Iris pigment epithelial cell (primary cell): ENCODE results near the gene DHPS.
"Not testable (repeated sequence)": the region's sequence is repeated elsewhere in the genome, so short reads cannot be mapped to it uniquely, and the experiment has no call there.

ENCODE experiments used
- DNase-seq: peaks from one replicate; pipeline ENCODE4 v3.0.0-alpha.2; 2011; ENCODE audit warnings: low read depth

Gene DHPS

GRCh38 chr19:12681074-12681987 is at the start of gene DHPS:
Gene DHPS (minus strand): TSS chr19:12681880. CDS start chr19:12681766, 114 bp downstream.
- peak; percentile 99 for DNase-seq

DNA sequence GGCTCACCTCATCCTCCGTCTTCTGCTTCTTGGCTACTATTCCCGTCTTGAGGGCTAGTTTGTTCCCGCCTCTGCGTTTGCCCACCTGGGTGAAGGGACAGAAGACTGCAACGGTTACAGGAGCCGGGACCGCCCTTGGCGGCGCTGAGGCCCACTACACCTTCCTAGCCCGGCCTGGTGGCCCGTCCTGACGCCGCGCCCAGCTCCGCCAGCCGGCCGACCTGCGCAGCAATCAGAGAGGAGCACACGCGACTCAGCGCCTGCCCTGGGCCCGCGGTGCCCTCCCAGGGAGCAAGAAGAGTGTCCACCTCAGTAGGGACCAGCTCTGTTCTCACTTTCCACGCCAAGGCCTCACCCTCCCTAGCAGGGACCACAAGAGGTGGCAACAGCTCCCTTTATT is 49.7 kb upstream of the DHPS start:
- DNase-seq, result no peak

DNA sequence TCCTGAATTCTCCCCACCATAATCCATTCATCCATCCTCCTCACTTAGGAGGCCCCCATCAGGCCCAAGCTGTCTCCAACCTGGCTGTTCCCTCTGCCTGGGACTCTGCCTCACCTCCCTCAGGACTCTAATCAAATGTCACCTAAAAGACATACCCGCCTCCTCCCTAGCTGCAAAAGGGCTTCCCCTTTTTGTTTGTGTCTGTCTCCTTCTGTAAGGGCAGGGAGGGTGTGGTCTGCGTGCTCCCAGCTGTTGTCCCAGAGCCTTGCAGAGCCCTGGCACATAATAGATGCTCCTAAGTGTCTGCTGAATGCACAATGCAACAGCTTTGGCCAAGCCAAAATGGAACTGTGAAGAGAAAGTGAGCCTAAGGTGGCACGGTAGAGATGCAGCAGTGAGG is 48.4 kb upstream of the DHPS start:
- DNase-seq, result no peak

GRCh38 chr19:12727745-12728433 is 46.2 kb upstream of the DHPS start:
- DNase-seq, result no peak

- DNase-seq, result no peak
Observed at GRCh38 chr19:12726988-12727316, 45.3 kb upstream of the DHPS start.

DNA sequence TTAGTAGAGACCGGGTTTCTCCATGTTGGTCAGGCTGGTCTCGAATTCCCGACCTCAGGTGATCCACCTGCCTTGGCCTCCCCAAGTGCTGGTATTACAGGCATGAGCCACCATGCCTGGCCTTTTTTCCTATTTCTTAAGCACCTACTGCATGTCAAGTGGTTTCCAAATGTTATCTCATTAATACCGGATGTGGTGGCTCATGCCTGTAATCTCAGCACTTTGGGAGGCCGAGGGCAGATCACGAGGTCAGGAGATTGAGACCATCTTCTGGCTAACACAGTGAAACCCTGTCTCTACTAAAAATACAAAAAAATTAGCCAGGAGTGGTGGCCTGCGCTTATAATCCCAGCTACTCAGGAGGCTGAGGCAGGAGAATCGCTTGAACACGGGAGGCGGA is 43.9 kb upstream of the DHPS start:
- DNase-seq, result not testable (repeated sequence)

DNA sequence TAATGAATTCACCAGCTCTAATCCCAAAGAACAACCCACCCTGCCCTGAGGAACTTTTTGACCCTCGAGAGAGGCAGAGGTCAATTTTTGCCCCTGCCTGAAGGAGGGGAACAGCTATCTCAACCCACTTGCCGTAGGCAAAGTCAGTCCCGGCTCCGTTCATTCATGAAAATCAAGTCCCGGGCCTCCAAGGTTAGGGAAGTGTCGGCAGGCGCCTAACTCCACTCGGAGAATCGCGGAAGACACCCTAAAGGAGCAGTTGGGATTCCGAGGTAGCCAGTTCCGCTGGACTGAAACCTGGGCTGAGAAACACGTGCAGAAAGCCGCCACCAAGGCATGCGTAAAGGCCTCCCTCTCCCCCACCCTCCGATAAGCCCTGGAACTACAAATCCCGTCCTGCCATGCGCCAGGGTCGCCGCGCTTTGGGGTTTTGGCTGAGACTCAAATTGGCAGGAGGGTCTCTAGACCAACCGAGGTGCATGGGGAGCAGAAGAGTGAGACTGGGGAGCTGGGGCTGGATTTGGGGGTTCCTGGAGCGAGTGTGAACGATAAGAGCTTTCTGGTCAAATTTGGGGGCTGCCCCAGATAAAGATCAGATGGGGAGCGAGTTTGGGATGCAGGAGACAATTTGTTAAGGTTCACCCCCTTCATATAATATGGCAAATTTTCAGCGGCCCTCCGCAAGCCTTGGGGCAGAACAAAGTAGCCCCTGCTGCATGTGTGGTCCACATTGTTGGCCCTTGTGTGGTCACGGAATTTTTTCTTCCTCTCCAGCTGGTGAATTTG is 42.2 kb upstream of the DHPS start, which contains the start of gene TNPO2:
Gene TNPO2 (minus strand): TSS at position 292 of the 786 bp plus-strand sequence. CDS start 2,955 bp downstream, outside the sequence.
- DNase-seq, result peak; percentile 71

DNA sequence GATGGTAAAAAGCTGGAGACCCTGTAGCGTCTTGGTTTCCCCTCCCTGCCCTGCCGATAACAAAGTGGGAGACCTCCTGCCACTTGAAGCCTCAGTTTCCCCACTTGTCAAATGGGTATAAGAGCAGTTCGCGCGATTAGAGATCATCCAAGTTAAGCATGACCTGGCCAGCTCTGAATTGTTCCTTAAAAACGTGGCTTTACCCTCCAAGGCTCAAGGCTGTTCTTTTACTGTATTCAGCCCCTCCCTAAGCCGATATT is 41.6 kb upstream of the DHPS start:
- peak; percentile 30 for DNase-seq

- peak; percentile 99 for DNase-seq
Observed at GRCh38 chr19:12722566-12723380, 41.1 kb upstream of the DHPS start.

- peak; percentile 88 for DNase-seq
Observed at GRCh38 chr19:12721656-12722565, 40.2 kb upstream of the DHPS start.

GRCh38 chr19:12720851-12721655 is 39.4 kb upstream of the DHPS start:
- DNase-seq, result peak; percentile 42

- DNase-seq, result no peak
Observed at GRCh38 chr19:12720296-12720695, 38.6 kb upstream of the DHPS start.

GRCh38 chr19:12715929-12716328 is 34.2 kb upstream of the DHPS start:
- DNase-seq, result no peak

DNA sequence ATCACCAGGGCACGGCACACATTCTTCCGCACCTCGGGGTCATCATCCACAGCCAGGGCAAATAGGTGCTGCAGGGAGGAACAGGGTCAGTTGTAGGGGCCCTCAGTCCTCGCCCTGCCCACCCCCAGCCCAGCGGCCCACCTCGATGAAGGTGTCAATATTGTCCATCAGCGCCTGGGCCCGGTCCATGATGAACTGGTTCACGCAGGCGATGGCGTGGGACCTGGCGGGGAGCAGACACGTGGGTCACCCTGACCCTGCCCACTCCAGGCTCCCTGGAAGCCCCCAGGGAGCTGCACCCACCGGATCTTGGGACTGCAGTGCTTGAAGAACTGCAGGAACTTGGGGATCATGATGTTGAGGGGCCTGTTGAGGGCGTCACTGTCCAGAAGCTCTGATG is 33.4 kb upstream of the DHPS start:
- no peak for DNase-seq

DNA sequence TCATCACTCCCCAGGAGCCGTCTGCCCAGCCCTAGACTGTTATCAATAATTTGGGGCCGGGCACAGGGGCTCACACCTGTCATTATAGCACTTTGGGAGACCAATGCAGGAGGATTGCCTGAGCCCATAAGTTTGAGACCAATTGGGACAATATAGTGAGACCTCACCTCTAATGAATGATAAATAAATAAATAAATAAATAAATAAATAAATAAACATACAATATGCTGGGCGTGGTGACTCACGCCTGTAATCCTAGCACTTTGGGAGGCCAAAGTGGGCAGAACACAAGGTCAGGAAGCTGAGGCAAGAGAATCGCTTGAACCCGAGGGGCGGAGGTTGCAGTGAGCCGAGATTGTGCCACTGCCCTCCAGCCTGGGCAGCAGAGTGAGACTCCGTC is 31.6 kb upstream of the DHPS start:
- not testable (repeated sequence) for DNase-seq

DNA sequence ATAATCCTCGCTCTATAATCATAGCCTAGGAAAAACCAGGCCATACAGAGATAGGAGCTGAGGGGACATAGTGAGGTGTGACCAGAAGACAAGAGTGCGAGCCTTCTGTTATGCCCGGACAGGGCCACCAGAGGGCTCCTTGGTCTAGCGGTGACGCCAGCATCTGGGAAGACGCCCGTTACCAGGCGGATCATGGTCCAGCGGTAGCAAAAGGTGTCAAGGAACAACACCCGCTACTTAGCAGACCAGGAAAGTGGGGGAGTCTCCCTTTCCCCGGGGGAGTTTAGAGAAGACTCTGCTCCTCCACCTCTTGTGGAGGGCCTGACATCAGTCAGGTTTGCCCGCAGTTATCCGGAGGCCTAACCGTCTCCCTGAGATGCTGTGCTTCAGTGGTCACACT is 30.4 kb upstream of the DHPS start:
- DNase-seq, result not testable (repeated sequence)

- DNase-seq, result no peak
Observed at GRCh38 chr19:12711187-12711586, 29.5 kb upstream of the DHPS start.

GRCh38 chr19:12708641-12709040 is 27.0 kb upstream of the DHPS start:
- no peak for DNase-seq

DNA sequence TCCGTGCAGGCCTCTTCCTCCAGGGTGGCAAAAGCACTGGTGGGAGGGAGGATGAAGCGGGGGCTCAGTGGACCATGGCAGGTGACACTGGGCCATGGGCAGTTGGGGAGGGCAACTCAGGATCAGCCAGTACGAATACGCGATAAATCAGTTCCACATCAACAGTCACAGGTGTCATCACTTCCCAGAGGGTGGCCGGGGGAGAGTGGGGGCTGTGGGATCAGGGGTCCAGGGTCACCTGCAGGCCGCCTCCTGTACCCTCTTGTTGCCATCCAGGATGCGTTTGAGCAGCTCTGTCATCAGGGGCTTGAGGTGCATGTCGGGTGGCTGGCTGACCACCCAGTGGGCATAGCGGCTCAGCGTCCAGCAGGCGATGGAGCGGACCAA is 24.6 kb upstream of the DHPS start:
- DNase-seq, result no peak
